Lower lobe of right lung (tissue), 2 donors: Measurements from ENCODE around the gene GLT6D1. TPM values are rescaled to one million over a fixed set of nuclear protein-coding genes. Genes with fewer than 3 reads are reported as not detected.

Experiments used
- ATAC-seq, 2 donors: fragments of 200-7000 bp; cut with Tn5 transposase; one replicate each; pipeline ENCODE4 v1.9.1; 2020 to 2022; ENCODE audit warnings: mild to moderate bottlenecking in 2 of 2, moderate library complexity in 2 of 2
- DNase-seq: peaks from one replicate; pipeline ENCODE4 v3.0.0-alpha.2; 2020
- H3K27ac ChIP-seq: fragments of 200-600 bp; one replicate; pipeline ENCODE4 v1.8.0; 2022
- H3K27me3 ChIP-seq: fragments of 200-600 bp; one replicate; pipeline ENCODE4 v1.8.0; 2022; ENCODE audit warnings: low read depth
- H3K36me3 ChIP-seq: fragments of 200-600 bp; one replicate; pipeline ENCODE4 v1.8.0; 2022; ENCODE audit warnings: mild to moderate bottlenecking
- H3K4me1 ChIP-seq: fragments of 200-600 bp; one replicate; pipeline ENCODE4 v1.8.0; 2022
- H3K4me3 ChIP-seq: fragments of 200-600 bp; one replicate; pipeline ENCODE4 v1.8.0; 2022; ENCODE audit warnings: mild to moderate bottlenecking
- H3K9me3 ChIP-seq: fragments of 200-600 bp; one replicate; pipeline ENCODE4 v1.8.0; 2022
- intact Hi-C: fragments of 100-400 bp; cut with DNase I; formaldehyde crosslinking; loops from one replicate; pipeline ENCODE4 v1.11.0; 2022
- total RNA-seq: library from RNA; stranded (reverse); fragmentation: NEBNext Ultra II Directional; extraction: Animal tissue kit (Norgen Biotek cat#: 25700); gene quantifications from one replicate; pipeline ENCODE4 v1.2.1, GENCODE V29; 2021
- TF ChIP-seq, protein P1 (sequence below): fragments of 200-600 bp; IDR thresholded peaks from one replicate; pipeline ENCODE4 v1.8.0; 2022; ENCODE audit warnings: antibody characterized with exemption, mild to moderate bottlenecking
- donor health status: DM: no; HTN: yes; CAD: no; lungs with severe emphysema.

GLT6D1 gene
- total RNA-seq, 1 donor from 2014 or later: not detected

DNA sequence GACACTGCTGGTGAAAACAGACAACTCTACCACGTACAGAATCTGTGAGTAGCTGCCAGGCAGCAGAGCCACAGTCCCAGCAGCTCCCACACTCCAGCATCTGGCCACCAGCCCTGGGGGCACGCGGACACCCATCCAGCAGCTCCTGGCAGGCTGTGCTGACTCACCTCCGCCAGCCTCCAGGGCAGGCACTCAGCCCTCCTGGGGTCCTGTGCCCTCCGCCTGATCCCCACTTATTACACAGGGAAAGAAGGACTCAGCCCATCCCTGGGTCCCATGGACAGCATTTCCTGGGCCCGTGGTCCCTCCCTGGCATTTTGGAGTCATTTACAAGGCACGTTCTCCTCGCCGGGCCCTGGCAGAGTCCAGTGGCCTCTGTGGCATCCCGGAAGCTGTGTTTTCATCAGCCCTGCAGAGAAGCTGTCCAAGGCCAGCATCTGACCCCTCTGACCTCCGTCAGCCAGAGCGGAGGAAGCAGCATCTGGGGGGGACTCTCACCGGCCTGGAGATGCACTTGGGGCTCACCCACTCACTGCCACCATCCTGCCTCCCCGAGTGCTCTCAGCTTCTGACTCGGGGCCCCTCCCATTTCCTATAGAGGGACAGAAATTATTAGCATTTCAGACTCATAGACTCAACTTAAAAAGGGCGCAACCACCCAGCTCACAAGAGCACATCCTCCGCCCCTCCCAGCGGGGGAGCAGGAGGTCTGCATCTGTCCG is 56.2 kb downstream of the GLT6D1 start:
- H3K27ac ChIP-seq: no peak overlapping the region
- H3K36me3 ChIP-seq: no peaks in the 10 kb centered on the region
- intact Hi-C loops: no loop called here
- H3K9me3 ChIP-seq: no peaks in the 10 kb centered on the region
- DNase-seq (no peak), ATAC-seq (no peak)
- H3K27me3 ChIP-seq: peaks cover 4% of the 10 kb centered on the region
- H3K4me1 ChIP-seq: no peaks in the 10 kb centered on the region
- H3K4me3 ChIP-seq: no peak overlapping the region
- TF ChIP-seq, protein P1, sequence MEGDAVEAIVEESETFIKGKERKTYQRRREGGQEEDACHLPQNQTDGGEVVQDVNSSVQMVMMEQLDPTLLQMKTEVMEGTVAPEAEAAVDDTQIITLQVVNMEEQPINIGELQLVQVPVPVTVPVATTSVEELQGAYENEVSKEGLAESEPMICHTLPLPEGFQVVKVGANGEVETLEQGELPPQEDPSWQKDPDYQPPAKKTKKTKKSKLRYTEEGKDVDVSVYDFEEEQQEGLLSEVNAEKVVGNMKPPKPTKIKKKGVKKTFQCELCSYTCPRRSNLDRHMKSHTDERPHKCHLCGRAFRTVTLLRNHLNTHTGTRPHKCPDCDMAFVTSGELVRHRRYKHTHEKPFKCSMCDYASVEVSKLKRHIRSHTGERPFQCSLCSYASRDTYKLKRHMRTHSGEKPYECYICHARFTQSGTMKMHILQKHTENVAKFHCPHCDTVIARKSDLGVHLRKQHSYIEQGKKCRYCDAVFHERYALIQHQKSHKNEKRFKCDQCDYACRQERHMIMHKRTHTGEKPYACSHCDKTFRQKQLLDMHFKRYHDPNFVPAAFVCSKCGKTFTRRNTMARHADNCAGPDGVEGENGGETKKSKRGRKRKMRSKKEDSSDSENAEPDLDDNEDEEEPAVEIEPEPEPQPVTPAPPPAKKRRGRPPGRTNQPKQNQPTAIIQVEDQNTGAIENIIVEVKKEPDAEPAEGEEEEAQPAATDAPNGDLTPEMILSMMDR: no peak

- Histone ChIP-seq H3K36me3 (no peaks in the 10 kb centered on the region), H3K9me3 (no peaks in the 10 kb centered on the region), H3K27me3 (peaks cover 4% of the 10 kb centered on the region), H3K4me1 (no peaks in the 10 kb centered on the region), H3K27ac (no peak overlapping the region), H3K4me3 (no peak overlapping the region)
- DNase-seq: no peak
- intact Hi-C loops: no loop called here
- no peak for ATAC-seq
- TF ChIP-seq, protein P1: no peak
These were observed 56.8 kb downstream of the GLT6D1 start for GRCh38 chr9:135582541-135582940.

GRCh38 chr9:135581636-135582426 is 57.5 kb downstream of the GLT6D1 start:
- TF ChIP-seq, protein P1: no peak
- DNase-seq (no peak), ATAC-seq (no peak)
- no peaks in the 10 kb centered on the region for H3K4me1 ChIP-seq
- H3K9me3 ChIP-seq: no peaks in the 10 kb centered on the region
- intact Hi-C loops: no loop called here
- H3K27me3 ChIP-seq: peaks cover 4% of the 10 kb centered on the region
- no peaks in the 10 kb centered on the region for H3K36me3 ChIP-seq
- no peak overlapping the region for H3K4me3 ChIP-seq
- H3K27ac ChIP-seq: no peak overlapping the region

DNA sequence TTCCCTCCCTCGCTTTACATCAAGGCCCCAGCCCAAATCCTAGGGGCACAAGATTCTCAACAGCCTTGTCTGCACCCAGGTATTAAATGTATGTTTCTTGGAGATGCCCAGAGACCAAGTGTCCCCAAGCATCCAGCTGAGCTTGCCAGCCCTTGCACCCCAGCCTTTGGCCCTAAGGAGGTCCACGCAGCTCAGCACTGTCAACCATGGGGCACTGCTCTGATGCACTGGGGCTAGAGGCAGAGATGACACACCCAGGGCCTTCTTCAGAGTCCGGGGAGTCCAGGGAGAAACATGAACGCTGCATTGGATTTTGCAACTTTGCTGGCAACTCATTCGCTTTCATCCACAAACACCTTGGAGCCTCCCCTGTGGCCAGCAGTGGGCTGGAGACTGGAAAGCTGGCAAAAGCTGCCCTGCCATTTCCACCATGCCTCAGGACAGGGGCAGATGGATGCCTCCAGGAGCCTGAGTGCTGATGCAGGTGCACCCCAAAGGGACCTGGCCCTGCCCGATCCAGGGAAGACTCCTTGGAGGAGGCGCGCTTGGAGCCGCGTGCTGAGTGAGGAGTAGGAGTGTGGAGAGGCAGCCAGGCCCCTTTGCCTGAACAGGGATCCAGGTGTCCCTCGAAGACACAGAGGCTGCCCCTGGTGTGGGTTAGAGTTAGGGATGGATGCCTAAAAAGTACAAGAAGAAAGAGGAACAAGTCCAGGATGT is 58.5 kb downstream of the GLT6D1 start:
- intact Hi-C loops: no loop called here
- no peak overlapping the region for H3K27ac ChIP-seq
- peaks cover 4% of the 10 kb centered on the region for H3K27me3 ChIP-seq
- no peaks in the 10 kb centered on the region for H3K36me3 ChIP-seq
- H3K9me3 ChIP-seq: no peaks in the 10 kb centered on the region
- H3K4me1 ChIP-seq: no peaks in the 10 kb centered on the region
- H3K4me3 ChIP-seq: no peak overlapping the region
- DNase-seq: no peak
- TF ChIP-seq, protein P1: no peak
- no peak for ATAC-seq

DNA sequence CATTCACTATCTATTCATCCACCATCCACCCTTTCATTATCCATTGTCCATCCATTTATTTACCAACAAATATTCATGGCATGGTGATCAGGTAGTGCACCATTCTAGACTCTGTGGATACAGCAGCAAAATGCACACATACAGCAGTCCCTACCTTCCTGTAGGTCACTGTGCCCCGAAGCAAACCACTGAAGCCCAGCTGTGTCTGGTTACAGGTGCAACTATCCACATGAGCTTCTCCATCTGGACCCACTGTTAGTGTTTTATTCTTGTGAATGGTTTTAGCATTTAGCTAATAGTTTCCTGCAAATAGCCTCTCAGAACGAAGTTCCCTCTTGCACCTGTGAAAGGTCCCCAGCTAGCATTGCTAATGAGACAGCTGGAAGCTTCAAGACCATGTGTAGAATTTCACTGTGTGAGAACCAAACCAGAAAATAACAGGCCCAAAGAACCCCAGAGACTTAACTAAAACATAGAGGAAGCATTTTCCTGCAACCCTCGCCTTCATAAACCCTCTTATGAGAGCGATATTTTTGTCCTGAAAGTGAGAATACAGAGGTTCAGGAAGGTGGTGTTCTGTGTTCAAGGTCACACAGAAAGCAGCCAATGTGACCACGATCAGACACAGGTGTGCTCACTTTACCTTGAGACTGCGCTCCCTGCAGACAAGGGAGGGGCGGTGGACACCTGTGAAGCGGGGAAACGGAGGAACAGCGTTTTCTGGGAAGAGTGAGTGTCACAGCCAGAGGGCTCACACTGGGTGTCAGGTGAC is 59.3 kb downstream of the GLT6D1 start:
- H3K36me3 ChIP-seq: no peaks in the 10 kb centered on the region
- intact Hi-C loops: no loop called here

More for the DNA sequence above, 59.3 kb downstream of the GLT6D1 start:
- Histone ChIP-seq H3K27me3 (peaks cover 7% of the 10 kb centered on the region), H3K27ac (no peak overlapping the region), H3K9me3 (no peaks in the 10 kb centered on the region), H3K4me1 (no peaks in the 10 kb centered on the region), H3K4me3 (no peak overlapping the region)
- ATAC-seq (no peak), DNase-seq (no peak)
- TF ChIP-seq, protein P1: no peak
